GM12878 (cell line): ENCODE results near the gene EPHB1. TPM values are rescaled to one million over a fixed set of nuclear protein-coding genes. Genes with fewer than 3 reads are reported as not detected.

ENCODE experiments used
- ATAC-seq: fragments of 200-7000 bp; cut with Tn5 transposase; 3 replicates; pipeline ENCODE4 v1.9.1; 2020; ENCODE audit warnings: mild to moderate bottlenecking, moderate library complexity
- BruUV-seq: library from RNA; stranded (reverse); fragments of 400-500 nt; replicated peaks from 2 replicates; lab custom pipeline; 2021; lab: Mats Ljungman, UMichigan
- CTCF ChIA-PET: fragments of 300-600 bp; sonication (Branson Sonifier 250); formaldehyde crosslinking; extraction: SDS; loops from one replicate; lab custom pipeline; 2021; ENCODE audit warnings: inconsistent platforms; lab: Yijun Ruan, JAX
- POLR2A ChIA-PET: fragments of 350-600 bp; formaldehyde crosslinking; extraction: SDS; loops from one replicate; lab custom pipeline; 2021; ENCODE audit warnings: inconsistent platforms; lab: Charles Lee
- RAD21 ChIA-PET: fragments of 300-600 bp; sonication (Branson Sonifier 250); formaldehyde crosslinking; loops from one replicate; lab custom pipeline; 2023; ENCODE audit warnings: antibody characterized with exemption; ENCODE audit not compliant: unreplicated experiment; lab: Charles Lee
- SMC1A ChIA-PET: fragments of 300-600 bp; sonication (Branson Sonifier 250); formaldehyde crosslinking; loops from one replicate; lab custom pipeline; 2023; ENCODE audit not compliant: unreplicated experiment, uncharacterized antibody; lab: Charles Lee
- DNase-seq: peaks from one replicate; pipeline ENCODE4 v3.0.0-alpha.2; 2011; ENCODE audit warnings: low read depth, low spot score
- FAIRE-seq: peaks from 3 replicates; lab custom pipeline; 2011; peaks lifted over from hg19 to GRCh38; lab: Jason Lieb, UNC
- H2AFZ ChIP-seq: 2 replicates; pipeline ENCODE4 v1.6.0; 2011; ENCODE audit warnings: low read depth, low read length, control low read depth; ENCODE audit not compliant: control insufficient read depth
- H3K27ac ChIP-seq: 2 replicates; pipeline ENCODE4 v1.5.1; 2011; ENCODE audit warnings: control low read depth; ENCODE audit not compliant: control insufficient read depth, insufficient read depth
- H3K27me3 ChIP-seq, 2 experiments: replicated peaks in 1 of 2; 2 replicates each; pipeline versions ENCODE4 v1.6.0 to v1.6.1; 2011; ENCODE audit warnings: low read length in 1 of 2; ENCODE audit not compliant: control insufficient read depth in 2 of 2, insufficient read depth in 2 of 2
- H3K36me3 ChIP-seq, 2 experiments: 2 replicates each; pipeline ENCODE4 v1.5.1; 2011; ENCODE audit warnings: low read length in 1 of 2; ENCODE audit not compliant: control insufficient read depth in 2 of 2, insufficient read depth in 2 of 2
- H3K4me1 ChIP-seq: 2 replicates; pipeline ENCODE4 v1.6.1; 2011; ENCODE audit warnings: mild to moderate bottlenecking, low read length, moderate library complexity, mixed read lengths; ENCODE audit not compliant: control insufficient read depth, insufficient read depth
- H3K4me2 ChIP-seq: 2 replicates; pipeline ENCODE4 v1.6.0; 2011; ENCODE audit warnings: control low read depth; ENCODE audit not compliant: control insufficient read depth, insufficient read depth
- H3K4me3 ChIP-seq: fragments of 200-600 bp; sonication (generic); 2 replicates; pipeline ENCODE4 v1.5.1; 2016
- H3K79me2 ChIP-seq: 2 replicates; pipeline ENCODE4 v1.6.0; 2011; ENCODE audit warnings: low read length; ENCODE audit not compliant: control insufficient read depth, insufficient read depth
- H3K9ac ChIP-seq: 2 replicates; pipeline ENCODE4 v1.8.0; 2011; ENCODE audit warnings: low read length, control low read depth, mixed read lengths; ENCODE audit not compliant: control insufficient read depth, insufficient read depth
- H3K9me3 ChIP-seq: replicated peaks from 3 replicates; pipeline ENCODE4 v1.5.1; 2011; ENCODE audit warnings: mild to moderate bottlenecking, low read length; ENCODE audit not compliant: control insufficient read depth, insufficient read depth
- H4K20me1 ChIP-seq: 2 replicates; pipeline ENCODE4 v1.6.0; 2011; ENCODE audit not compliant: control insufficient read depth, insufficient read depth
- BMI1 ChIP-seq: fragments of 450-650 bp; IDR thresholded peaks from 2 replicates; pipeline ENCODE4 v1.6.1; 2016; ENCODE audit warnings: mild to moderate bottlenecking, moderate library complexity, borderline replicate concordance
- CEBPB ChIP-seq, 2 experiments: fragments of 150-350 bp in 1 of 2; IDR thresholded peaks; 2 replicates each; pipeline ENCODE4 v1.6.1; 2012 to 2014; ENCODE audit warnings: low read depth in 2 of 2, low read length in 2 of 2, borderline replicate concordance in 1 of 2, inconsistent platforms in 1 of 2
- FOS ChIP-seq: IDR thresholded peaks from 3 replicates; pipeline ENCODE4 v1.6.1; 2011; ENCODE audit warnings: borderline replicate concordance; ENCODE audit not compliant: insufficient read length; ENCODE audit errors: extremely low read depth
- SMAD5 ChIP-seq: IDR thresholded peaks from 2 replicates; pipeline ENCODE4 v1.6.1; 2016; ENCODE audit warnings: antibody characterized with exemption, low read depth
- WGBS: methylation state at CpG from one replicate; pipeline ENCODE4 v1.1.6; 2016; ENCODE audit warnings: low lambda C conversion rate; ENCODE audit not compliant: insufficient replicate concordance, insufficient coverage; ENCODE audit errors: missing lambda C conversion rate; 5-methylcytosine and 5-hydroxymethylcytosine counted together
- in situ Hi-C: fragments of 300-500 bp; cut with MboI; formaldehyde crosslinking; loops from 9 replicates; pipeline ENCODE4 v1.14.3; 2018; ENCODE audit warnings: mixed read lengths
- intact Hi-C: fragments of 100-400 bp; cut with micrococcal nuclease; formaldehyde crosslinking; loops from one replicate; pipeline ENCODE4 v1.14.2; 2022; ENCODE audit not compliant: unreplicated experiment
- polyA plus RNA-seq, 11 experiments: library from polyadenylated mRNA; depleted of rRNA in 4 of 11; unstranded in 6 of 11; stranded (reverse) in 5 of 11; fragments of >200 nt; fragmentation: Nextera tagmentation in 4 of 11; fragmentation: Illumina TruSeq in 1 of 11; extraction: Ambion mirVana in 4 of 11; extraction: Trizol in 1 of 11; gene quantifications; 1 replicate in 1 of 11; 2 replicates in 10 of 11; pipeline versions ENCODE4 v1.2.1 to v1.2.3, GENCODE V29; 2011 to 2016; ENCODE audit warnings: inconsistent platforms in 2 of 11, missing spikeins in 2 of 11, low read depth in 1 of 11
- total RNA-seq, 4 experiments: library from RNA; depleted of rRNA in 3 of 4; stranded (reverse); fragments of >200 nt in 3 of 4; fragmentation: Illumina TruSeq in 1 of 4; extraction: Trizol in 1 of 4; gene quantifications; 2 replicates each; pipeline versions ENCODE4 v1.2.1 to v1.2.3, GENCODE V29; 2013 to 2021
- TF ChIP-seq, protein P1 (sequence below): fragments of 450-650 bp; IDR thresholded peaks from 2 replicates; pipeline ENCODE4 v1.6.1; 2017; ENCODE audit warnings: mild to moderate bottlenecking, moderate library complexity
- TF ChIP-seq, protein P2 (sequence below): IDR thresholded peaks from 2 replicates; pipeline ENCODE4 v1.6.1; 2011; ENCODE audit warnings: low read depth, low read length, improper control_type of control experiment, borderline replicate concordance

Gene EPHB1
- total and polyA plus RNA-seq, 10 of the 15 experiments (the other 5 are each of a cell fraction or from before 2014, with no cell fraction given), result 0.33 to 23.8 (median 1.2) TPM

DNA sequence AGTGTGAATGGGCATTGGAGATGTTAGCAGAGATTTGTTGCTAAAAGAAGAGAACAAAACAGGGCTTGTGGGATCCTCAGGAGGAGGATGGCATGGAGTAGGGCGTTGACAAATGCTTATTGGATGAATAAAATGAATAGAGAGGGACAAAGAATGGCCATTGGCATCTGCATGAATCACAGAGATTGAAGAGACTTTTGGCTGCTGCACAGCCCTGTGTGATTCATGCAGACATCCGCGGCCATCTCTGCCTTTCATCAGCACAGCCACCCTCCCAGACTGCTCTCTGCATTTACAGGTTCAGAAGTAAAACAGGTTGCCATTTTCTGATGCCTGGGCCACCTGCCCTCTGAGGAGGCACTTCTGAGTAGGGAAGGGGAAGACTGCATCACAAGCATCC is 397.9 kb downstream of the EPHB1 start:
- H3K9me3 ChIP-seq, result no peaks in the 10 kb centered on the region; the same call in 2 of the 3 replicates
- FAIRE-seq (no peak), ATAC-seq (no peak), DNase-seq (no peak)
- no peaks in the 10 kb centered on the region for H4K20me1 ChIP-seq
- 65% methylated on average over 3 of the region's 3 CpGs for WGBS
- H3K27ac ChIP-seq, result no peak overlapping the region
- CTCF ChIA-PET, result no interaction called here
- in situ Hi-C loops, result no loop called here
- no peaks in the 10 kb centered on the region for H3K79me2 ChIP-seq
- SMC1A ChIA-PET, result interaction anchor here (1.2 kb wide), 1 partner anchor 33 kb away, joined by 5 read pairs; no protein-coding TSS in a partner anchor
- H2AFZ ChIP-seq, result no peak overlapping the region
- no peak overlapping the region for H3K4me3 ChIP-seq
- no peak overlapping the region for H3K4me2 ChIP-seq
- H3K4me1 ChIP-seq, result peaks cover 4% of the 10 kb centered on the region
- RAD21 ChIA-PET, result no interaction called here
- no TSS peak for BruUV-seq
- TF ChIP-seq CEBPB (IDR thresholded peaks at IDR 0.05; ENCODE audit: borderline replicate concordance in 1 of 2, low read depth in 2 of 2, low read length in 2 of 2) (no peak), FOS (no peak), BMI1 (no peak), SMAD5 (no peak)
- TF ChIP-seq, protein P1, sequence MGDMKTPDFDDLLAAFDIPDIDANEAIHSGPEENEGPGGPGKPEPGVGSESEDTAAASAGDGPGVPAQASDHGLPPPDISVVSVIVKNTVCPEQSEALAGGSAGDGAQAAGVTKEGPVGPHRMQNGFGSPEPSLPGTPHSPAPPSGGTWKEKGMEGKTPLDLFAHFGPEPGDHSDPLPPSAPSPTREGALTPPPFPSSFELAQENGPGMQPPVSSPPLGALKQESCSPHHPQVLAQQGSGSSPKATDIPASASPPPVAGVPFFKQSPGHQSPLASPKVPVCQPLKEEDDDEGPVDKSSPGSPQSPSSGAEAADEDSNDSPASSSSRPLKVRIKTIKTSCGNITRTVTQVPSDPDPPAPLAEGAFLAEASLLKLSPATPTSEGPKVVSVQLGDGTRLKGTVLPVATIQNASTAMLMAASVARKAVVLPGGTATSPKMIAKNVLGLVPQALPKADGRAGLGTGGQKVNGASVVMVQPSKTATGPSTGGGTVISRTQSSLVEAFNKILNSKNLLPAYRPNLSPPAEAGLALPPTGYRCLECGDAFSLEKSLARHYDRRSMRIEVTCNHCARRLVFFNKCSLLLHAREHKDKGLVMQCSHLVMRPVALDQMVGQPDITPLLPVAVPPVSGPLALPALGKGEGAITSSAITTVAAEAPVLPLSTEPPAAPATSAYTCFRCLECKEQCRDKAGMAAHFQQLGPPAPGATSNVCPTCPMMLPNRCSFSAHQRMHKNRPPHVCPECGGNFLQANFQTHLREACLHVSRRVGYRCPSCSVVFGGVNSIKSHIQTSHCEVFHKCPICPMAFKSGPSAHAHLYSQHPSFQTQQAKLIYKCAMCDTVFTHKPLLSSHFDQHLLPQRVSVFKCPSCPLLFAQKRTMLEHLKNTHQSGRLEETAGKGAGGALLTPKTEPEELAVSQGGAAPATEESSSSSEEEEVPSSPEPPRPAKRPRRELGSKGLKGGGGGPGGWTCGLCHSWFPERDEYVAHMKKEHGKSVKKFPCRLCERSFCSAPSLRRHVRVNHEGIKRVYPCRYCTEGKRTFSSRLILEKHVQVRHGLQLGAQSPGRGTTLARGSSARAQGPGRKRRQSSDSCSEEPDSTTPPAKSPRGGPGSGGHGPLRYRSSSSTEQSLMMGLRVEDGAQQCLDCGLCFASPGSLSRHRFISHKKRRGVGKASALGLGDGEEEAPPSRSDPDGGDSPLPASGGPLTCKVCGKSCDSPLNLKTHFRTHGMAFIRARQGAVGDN, result no peak
- TF ChIP-seq, protein P2, sequence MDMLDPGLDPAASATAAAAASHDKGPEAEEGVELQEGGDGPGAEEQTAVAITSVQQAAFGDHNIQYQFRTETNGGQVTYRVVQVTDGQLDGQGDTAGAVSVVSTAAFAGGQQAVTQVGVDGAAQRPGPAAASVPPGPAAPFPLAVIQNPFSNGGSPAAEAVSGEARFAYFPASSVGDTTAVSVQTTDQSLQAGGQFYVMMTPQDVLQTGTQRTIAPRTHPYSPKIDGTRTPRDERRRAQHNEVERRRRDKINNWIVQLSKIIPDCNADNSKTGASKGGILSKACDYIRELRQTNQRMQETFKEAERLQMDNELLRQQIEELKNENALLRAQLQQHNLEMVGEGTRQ, result no peak
- TF ChIP-seq, all 136 proteins: peak for 0
- Histone ChIP-seq H3K36me3 (peaks cover 0 to 10% of the 10 kb centered on the region in 2 experiments; a peak in 3 of 4 replicates), H3K9ac (no peak overlapping the region), H3K27me3 (no peaks in the 10 kb centered on the region)
- POLR2A ChIA-PET, result no interaction called here
- intact Hi-C loops, result no loop called here
